ENCODE measurements around the gene PHYHD1.

The PHYHD1 gene

DNA sequence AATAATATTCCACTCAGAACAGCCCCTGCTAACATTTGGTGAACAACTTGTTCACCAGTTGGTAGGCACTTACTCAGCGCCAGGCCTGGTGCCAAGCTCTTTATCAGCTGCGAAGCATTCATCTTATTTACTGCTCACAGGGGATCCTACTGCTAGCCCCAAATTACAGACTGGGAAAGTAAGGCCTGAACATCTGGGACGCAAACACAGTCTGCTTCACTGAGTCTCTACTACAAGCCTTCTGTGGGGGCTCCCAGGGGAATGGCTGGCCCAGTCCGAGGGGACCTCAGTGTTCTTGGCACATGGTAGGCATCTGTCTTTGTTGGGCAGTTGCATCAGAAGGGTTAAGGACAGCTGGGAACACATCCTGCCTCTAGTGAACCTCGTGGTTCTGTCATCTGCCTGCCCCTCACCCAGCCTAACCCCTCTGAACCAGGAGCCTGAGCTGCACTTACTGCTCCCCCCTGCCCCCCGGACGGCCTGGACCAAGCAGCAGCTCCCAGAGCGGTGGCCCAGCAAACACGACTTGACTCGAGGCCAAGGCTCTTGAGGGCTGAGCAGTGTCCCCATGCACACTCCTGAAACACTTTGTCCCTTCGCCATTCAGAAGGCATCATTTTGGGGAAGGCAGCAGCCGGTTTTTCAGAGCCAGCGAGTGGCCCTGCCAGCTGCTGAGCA lies at the start of gene PHYHD1:
TSS of gene PHYHD1 (plus strand) at position 602 of the 678 bp plus-strand sequence. CDS start 1,342 bp downstream, outside the sequence.
- DNase-seq: peak; percentile 95

DNA sequence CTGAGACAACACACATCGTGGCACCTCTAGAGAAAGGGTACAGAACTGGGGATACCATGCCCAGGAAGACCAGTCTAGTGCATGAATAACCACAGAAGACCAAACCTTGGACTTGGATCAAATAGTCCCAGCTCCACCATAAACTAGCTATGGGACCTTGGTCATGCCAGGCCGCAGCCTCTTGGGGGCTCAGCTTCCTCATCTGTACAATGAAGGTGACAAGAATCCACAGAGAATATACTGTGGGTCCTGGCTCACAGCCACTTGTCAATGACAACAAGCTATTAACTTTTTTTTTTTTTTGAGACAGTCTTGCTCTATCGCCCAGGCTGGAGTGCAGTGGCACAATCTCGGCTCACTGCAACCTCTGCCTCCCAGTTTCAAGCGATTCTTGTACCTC lies 42.9 kb upstream of the PHYHD1 start:
- no peak for DNase-seq

DNA sequence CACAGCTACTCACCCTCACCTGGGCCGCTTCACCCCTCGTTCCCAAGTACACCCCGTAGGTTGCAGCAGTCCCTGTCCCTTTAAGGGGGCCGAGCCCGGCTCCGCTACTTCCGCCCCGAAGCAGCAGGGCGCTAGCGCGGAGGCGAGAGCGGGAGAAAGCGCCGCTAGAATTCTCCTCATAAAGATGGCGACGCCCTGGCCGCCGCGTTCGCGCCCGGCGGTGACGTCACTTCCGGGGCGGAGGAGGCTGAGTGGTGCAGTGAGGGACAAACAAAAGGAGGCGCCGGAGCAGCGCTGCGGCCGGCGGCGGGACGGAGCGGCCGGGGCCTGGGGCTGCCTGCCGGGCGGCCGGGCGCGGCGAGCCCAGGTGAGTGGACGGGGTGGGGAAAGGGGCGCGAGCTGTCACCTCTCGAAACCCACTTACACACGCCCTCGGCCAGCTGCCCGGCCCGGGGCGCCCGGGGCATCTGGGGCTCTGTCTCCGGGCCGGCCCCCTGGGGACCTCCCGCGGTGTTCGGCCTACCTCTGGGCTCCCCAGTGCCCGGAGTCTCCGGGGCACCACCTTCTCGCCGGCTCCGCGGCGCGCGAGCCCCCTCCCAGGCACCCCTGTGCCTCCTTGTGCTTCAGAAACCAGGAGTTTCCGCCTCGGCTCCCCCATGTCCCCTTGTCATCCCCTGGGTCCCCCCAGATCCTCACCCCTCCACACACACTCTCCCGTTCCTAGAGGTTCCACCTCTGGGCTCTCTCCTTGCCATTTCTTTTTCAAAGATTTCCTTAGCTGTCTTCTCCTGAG lies 38.7 kb upstream of the PHYHD1 start, which contains the start of the genes KYAT1 and LRRC8A:
TSS of gene KYAT1 (minus strand) at position 67 of the 793 bp plus-strand sequence. CDS start 36,545 bp downstream, outside the sequence.
TSS of gene LRRC8A (plus strand) at position 250 of the 793 bp plus-strand sequence. CDS start 25,032 bp downstream, outside the sequence.
- DNase-seq: peak; percentile 87

DNA sequence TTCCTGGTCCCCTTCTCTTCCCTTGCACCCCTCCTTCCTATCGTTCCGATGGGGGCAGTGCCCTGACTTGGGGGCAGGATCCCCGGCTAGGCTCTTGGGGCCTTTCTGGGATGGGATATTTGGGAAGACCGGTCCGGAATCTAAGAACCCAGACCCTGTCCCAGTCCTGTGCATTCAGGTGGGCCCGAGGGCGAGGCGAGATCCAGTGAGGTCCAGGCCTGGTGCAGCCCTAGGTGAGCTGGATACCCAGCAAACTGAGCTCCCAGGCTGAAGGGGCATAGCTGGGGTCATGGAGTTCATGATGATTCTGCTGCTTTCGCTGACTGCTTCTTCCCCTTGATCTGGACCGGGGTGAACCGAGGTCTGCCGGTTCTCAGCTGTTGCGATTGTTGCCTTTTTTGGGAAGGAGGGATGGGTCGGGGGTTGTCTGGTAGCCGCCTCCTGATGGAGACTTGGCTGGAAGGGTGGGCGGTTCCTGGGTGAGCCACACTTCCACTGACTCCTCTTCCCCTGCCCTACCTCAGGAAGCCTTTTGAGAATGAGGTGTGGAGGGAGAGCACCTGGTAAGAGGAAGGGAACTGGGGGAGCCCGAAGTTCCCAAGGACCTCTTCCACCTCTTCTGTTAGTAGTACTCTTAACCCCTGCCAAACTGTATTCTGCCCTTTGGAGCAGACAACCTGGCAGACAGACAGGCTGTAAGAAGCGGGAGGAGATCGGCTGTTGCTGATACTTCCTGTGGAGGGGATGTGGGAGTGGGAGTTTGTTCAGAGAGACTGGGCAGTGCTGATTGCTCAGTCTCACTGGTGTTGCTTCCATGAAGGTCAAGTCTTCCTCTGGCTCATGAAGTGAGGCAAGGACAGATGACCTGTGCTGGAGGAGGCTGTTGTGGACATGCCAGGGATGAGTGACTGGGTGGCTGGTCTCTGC lies 37.8 kb upstream of the PHYHD1 start:
- no peak for DNase-seq

DNA sequence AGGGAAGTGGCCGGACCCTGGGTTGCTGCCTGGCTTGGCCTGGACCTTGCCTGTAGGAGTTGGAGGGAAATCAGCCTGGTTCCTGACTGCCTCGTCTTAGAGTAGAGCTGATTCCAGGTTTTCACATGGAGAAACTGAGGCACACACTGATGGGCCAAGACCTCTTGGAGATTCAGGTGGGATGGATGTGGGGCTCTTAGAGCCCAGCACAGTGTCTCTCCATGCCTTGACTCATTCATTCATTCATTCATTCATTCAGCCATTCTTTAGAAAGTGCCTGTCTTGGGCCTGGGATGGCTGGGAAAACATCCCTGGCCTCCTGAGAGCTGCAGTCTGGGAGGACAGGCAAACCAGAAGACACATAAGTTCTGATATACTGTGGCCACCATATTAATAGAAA lies 36.6 kb upstream of the PHYHD1 start:
- no peak for DNase-seq

DNA sequence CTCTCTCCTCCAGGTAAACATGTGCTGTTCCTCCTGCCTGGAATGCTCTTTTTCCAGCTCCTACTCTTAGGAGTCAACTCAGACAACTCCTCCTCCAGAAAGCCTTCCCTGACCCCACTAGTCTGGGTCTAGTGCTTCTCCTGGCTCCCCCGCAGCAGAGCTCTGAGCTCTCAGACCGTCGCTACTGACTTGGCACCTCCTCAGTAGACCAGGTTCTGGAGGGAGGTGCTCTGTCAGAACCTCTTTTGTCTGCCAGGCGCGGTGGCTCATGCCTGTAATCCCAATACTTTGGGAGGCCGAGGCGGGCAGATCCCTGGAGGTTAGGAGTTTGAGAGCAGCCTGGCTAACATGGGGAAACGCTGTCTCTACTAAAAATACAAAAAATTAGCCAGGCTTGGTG lies 35.4 kb upstream of the PHYHD1 start:
- no peak for DNase-seq

DNA sequence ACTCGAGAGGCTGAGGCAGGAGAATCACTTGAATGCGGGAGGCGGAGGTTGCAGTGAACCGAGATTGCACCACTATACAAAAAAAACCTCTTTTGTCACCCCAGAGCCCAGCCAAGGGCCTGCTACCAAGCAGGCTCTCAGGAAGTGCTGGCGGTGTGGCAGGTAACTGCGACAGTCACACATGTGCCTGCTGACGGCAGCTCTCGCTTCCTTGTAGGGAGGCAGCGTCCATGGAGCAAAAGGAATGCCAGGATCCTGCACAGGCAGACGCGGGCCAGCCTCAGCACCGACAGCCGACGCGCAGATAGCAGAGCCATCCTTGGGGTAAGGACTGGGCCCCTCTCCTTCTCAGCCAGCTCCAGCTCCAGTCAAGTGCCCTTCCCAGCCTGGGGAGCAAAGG lies 35.0 kb upstream of the PHYHD1 start:
- no peak for DNase-seq

DNA sequence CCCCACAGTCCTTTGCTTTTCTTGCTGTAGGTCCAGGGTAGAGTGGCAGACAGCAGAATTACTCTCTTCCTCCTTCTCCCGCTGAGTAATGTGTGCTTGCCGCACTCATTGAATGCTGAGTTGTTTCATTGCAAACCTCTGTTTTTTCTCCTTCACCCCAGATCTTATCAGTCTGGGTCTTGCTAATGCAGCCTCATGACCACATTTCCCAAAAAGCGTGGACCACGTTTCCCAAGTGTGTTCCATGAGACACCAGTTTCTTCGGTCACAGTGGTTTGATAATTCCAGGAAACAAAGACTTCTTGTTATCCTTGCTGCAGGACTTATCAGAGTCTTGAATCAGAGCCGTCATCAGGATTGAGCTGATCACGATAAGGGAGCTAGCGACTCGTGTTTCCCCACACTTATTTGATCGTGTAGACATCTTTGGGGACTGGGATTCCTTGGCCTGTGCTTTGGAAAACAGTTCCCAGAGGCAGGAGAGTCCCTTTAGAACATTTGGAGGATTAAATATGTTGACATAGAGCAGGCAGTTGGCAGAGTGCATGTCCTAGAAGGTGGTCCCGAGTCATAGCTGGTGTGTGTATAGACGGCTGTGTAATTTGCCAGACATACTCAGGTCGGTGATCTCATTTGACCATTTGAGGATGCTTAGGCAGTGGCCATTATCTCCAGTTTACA lies 34.4 kb upstream of the PHYHD1 start:
- DNase-seq: no peak

DNA sequence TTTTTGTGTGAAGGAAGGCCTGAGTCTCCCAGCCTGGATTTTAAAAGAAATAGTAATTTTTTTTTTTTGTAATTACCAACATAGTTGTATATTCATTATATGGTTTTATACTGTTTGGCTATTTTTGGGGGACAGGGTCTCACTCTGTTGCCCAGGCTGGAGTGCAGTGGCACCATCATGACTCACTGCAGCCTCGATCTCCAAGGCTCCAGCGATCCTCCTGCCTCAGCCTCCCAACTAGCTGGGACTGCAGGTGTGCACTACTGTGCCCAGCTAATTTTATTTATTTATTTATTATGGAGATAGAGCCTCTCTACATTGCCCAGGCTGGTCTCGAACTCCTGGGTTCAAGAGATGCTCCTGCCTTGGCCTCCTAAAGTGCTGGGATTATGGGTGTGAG lies 33.7 kb upstream of the PHYHD1 start:
- DNase-seq: no peak

DNA sequence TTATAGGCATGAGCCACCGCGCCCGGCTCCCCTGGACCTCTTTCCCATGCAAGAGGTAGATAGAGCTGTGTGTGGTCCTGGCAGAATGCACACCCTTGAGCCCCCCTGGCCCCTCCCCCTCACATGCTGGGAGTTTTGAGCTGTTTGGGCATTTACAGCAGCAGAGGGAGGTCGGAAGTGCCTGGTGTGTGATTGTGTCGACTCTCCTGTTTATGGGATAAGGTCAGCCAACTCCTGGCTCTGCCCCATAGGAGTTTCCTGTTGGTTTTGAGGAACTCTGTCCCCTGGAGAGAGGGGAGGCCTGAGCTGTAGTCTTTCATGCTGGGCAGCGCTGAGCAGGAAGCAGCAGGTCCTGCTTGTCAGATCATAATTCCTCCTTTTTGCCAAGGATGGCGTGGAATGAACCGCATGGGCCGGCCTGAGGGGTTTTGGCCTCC lies 32.9 kb upstream of the PHYHD1 start:
- no peak for DNase-seq

DNA sequence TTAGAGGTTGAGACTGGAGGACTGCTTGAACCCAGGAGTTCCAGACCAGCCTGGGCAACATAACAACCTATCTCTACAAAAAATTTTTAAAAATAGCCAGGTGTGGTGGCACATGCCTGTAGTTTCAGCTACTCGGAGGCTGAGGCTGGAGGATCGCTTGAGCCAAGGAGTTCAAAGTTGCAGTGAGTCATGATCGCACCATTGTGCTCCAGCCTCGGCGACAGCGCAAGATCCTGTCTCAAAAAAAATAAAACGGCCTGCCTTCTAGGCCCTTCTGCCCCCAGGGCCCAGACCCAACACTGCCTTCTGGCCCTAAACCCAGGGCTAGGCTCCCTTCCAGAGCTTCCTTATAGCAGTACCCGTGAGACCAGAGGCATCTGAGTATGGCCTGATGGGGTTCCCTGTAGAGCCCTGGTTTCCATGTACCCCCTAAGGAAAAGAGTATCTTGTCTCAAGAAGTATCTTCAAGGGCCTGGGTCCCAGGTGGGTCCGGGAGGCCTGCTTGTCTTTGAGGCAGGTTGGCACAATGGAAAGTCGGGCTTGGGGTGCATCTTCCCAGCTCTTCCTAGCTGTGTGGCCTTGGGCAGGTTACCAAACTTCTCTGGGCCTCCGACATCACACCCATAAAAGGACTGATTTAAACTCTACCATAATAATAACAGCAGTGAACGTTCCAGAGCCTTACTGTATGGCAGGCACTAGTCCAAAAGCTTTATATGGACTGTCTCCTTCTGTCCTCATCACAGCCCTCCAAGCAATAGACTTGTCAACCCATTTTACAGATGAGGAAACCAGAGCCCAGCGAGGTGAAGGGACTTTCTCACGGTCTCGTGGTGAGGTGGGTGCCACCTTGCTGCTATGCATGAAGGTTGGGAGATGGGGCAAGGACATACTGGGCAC lies 29.2 kb upstream of the PHYHD1 start:
- DNase-seq: no peak

DNA sequence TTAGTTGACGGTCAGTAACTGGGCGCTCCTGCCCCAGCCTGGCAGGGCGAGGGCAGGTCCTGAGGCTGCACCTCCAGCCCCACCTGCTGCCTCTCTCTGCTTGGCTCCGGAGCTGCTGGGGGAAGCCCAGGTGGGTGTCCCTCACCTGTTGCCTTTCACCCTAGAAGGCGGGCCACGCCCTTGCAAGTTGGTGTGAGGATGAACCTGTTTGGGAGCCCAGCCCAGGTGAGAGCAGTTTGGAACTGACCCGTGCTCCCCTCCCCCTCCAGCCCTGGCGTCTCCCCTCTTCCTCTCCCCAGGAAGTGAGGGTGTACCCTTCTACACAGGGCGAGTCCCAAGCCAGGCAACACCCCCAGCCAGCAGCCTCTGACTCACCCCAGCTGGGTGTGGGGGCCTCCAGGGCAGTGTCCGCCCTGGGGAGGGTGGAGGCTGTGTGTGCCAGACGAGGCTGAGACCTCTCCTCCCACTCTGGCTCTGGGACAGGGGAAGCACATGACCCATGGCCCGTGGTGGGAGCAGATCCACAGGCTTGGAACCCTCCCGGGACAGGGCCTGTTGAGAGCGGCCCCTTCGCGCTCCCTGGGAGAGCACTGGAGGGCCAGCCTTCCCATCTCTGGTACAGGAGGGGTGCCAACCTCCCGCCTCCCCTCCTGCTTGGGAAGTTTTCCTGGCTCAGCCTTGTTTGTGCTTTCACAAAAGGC lies 28.4 kb upstream of the PHYHD1 start:
- DNase-seq: no peak

DNA sequence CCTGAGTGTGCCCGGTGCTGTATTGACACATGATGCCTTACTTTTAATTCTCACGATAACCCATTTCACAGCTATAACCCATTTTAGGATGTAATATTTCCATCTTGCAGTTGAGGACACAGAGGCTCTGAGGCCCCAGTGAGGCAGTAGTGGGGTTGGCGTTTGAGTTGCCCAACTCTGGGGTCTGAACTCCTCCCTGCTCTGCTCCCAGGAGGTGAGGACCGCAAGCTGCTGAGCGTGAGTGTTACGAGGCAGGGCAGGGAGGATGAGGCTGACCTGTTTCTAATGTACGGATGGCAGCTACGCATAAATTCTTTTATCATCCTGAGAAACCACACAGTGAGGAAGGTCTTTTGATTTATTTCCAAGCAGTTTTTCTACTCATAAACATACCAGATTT lies 27.4 kb upstream of the PHYHD1 start:
- DNase-seq: no peak

DNA sequence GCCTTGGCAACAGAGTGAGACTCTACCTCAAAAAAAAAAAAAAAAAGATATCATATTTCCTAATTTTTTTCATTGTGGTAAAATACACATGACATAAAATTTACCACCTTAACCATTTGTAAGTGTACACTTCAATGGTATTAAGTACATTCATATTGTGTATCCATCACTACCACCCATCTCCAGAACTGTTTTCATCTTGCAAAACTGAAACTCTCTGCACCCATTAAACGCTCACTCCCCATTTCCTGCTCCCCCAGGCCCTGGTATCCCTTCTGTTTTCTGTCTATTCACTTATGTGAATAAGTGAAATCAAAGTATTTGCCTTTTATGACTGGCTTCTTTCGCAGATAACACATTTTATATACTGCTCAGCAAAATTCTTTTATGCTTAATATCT lies 26.0 kb upstream of the PHYHD1 start:
- DNase-seq: no peak

DNA sequence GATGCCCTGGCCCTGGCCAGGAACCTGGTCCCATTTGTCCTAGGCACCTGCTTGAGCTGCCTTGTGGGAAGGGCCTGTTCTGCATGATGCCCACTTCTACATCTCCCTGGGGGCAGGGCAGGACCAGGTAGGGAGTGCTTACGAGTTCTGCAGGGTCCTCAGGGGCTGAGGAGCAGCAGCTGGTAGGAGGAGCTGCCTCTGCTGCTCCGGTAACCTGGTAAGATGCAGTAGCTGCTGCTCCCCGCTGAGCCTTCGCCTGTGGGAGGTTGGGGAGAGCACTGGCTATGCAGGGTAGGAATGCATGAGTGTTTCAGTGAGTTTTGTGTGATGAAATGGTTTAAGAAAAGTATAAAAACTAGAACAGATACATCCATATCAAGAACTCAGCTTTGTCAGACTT lies 25.2 kb upstream of the PHYHD1 start:
- DNase-seq: no peak

DNA sequence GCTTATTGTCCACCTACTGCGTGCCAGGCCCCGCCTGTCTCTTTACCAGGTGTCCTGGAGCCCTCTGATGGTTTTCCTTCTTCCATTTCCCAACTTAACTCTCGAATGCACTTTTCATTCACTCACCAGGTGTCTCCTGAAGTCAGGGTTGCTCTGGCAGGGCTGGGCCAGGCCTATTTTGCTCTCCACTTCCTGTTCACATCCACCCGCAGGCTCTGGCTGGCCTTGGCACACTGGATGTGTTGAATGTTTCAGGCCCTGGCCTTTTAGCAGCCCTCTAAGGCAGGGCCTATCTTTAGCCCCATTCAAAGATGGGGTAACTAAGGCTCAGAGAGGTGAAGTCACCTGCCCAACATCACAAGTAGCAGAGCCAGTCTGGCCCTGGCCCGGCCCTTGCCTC lies 22.4 kb upstream of the PHYHD1 start:
- DNase-seq: no peak

DNA sequence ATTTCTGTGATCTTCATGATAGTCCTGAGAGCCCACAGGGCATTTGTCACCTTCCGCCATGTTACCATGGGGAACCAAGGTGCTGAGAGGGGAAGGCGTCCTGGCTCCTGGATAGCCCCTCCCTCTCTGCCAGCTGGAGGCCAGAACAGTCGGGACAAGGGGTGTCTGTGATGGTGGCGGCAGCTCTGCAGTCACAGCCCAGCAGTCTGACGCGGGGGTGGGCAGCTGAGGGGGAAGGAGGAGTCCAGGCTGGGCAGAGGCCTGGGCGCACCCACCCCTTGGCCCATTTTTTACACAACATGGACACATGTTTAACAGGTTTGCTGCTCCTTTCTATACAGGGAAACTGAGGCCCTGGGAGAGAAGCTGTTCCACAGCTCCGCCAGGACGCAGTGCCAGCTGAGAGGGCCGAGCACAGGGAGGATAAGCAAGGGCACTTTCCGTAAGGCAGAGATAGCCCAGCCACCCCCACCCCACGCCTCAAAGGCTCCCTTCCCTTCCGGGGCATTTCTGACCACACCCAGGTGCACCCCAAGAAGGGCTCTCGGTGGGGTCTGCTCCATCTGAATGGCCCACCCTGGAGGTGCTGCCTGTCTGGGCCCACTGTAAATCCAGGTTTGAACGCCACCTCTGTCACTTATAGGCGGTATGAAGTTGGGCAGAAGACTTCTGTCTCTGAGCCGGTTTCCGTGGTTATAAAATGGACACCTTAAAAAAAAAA lies 21.8 kb upstream of the PHYHD1 start:
- no peak for DNase-seq

DNA sequence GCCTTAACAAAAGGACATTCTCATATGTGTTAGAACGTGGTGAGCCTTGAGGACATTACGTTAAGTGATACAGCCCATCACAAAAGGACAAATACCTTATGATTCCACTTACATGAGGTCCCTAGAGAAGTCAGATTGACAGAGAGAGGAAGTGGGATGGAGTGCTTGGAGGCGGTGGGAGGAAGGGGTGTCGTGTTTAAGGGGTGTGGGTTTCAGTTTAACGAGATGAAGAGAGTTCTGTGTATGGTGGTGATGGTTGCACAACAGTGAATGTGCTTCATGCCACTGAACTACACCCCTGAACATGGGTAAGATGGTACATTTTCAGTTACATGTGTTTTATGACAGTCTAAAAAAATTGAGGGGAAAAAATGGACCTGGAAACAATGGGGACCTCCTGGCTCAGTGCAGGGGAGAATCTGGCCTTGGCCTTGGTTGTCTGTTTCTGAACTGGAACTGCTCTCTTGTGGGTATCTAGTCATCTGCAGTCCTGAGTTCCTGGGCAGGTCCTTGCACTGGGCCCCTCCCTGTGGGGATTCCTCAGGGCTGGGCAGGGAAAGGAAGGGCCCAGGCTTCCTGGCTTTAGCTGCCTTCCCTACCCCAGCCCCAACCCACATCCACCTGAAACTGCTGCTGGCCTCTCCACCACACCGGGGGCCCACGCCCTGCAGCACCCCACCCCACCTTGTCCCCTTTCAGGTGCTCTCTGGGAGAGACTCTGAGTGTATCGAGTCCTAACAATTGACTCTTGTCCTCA lies 21.0 kb upstream of the PHYHD1 start:
- DNase-seq: no peak

DNA sequence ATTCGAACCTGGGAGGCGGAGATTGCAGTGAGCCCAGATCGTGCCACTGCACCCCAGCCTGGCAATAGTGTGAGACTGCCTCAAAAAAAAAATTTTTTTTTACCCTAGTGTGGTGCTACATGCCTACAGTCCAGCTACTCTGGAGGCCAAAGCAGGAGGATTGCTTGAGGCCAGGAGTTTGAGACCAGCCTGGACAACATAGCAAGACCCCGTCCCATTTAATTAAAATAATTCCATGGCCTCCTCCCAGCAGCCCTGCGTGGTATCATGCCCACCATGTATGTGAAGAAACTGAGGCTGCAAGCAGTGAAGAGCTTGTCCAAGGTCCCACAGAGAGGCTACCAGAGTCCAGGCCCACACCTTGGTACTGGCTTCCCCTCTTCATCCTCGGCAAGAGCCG lies 19.4 kb upstream of the PHYHD1 start:
- DNase-seq: no peak

Measured in NCI-H1694 treated with DMSO at 0.1 percent for 48 hours (cell line).